Measurements from ENCODE around the gene PPP2R5E.

GRCh38 chr14:63492391-63492790 is 50.8 kb downstream of the PPP2R5E start:
- TF ChIP-seq CTCF (IDR thresholded peaks at IDR 0.05), result no peak
- no peak for TF ChIP-seq TCF7L2 (IDR thresholded peaks at IDR 0.05; ENCODE audit: low read depth, low read length)
- no peak for TF ChIP-seq SIN3A (IDR thresholded peaks at IDR 0.05; ENCODE audit: borderline replicate concordance, insufficient read depth, low read depth, low read length)
- no peak for TF ChIP-seq POLR2AphosphoS5 (IDR thresholded peaks at IDR 0.05; ENCODE audit: low read depth, low read length)
- TF ChIP-seq REST (IDR thresholded peaks at IDR 0.05; ENCODE audit: insufficient read depth in 1 of 2, low read depth in 2 of 2, low read length in 1 of 2), result no peak
